ENCODE data around the gene ADAM21. TPM values are rescaled to one million over a fixed set of nuclear protein-coding genes. Genes with fewer than 3 reads are reported as not detected.

The ADAM21 gene
- total RNA-seq, 1 experiment from 2014 or later: not detected

GRCh38 chr14:70498191-70498590, 46.2 kb downstream of the ADAM21 start:
- Histone ChIP-seq H3K4me3 (ENCODE audit: low read depth, low read length) (no peak overlapping the region), H3K36me3 (ENCODE audit: control insufficient read depth, insufficient read depth, low read length) (no peaks in the 10 kb centered on the region), H3K27me3 (replicated peaks; ENCODE audit: control insufficient read depth, insufficient read depth, low read length) (no peaks in the 10 kb centered on the region), H3K9me3 (no peaks in the 10 kb centered on the region; the same call in 1 of the 2 replicates), H3K4me1 (no peaks in the 10 kb centered on the region)
- no peak for TF ChIP-seq CTCF (IDR thresholded peaks at IDR 0.05; ENCODE audit: insufficient read depth in 1 of 2, low read depth in 1 of 2, low read length in 1 of 2, severe bottlenecking in 1 of 2, unreplicated experiment in 1 of 2)
- POLR2A ChIA-PET: no interaction called here
- Mint-ChIP-seq H3K27me3 (ENCODE audit: insufficient read depth, unreplicated experiment) (peaks cover 3% of the 10 kb centered on the region), H3K4me1 (ENCODE audit: low read depth, unreplicated experiment) (no peaks in the 10 kb centered on the region), H3K9me3 (ENCODE audit: unreplicated experiment) (peaks cover 21% of the 10 kb centered on the region), H3K4me3 (ENCODE audit: unreplicated experiment) (no peak overlapping the region), H3K36me3 (ENCODE audit: insufficient read depth, unreplicated experiment) (no peaks in the 10 kb centered on the region), H3K27ac (ENCODE audit: unreplicated experiment) (no peak overlapping the region)
- CTCF ChIA-PET: no interaction called here
- BruUV-seq (replicated peaks): no TSS peak
- intact Hi-C loops (cut with micrococcal nuclease; ENCODE audit: unreplicated experiment): no loop called here
- DNase-seq: no peak

Other genes starting within 250 kb of the ADAM21 start
- 62.4 and 68.1 TPM in 2 replicates for gene COX16, start 92.5 kb upstream of the ADAM21 start, total RNA-seq (2022)
- gene SYNJ2BP, start 35.1 kb upstream of the ADAM21 start, total RNA-seq (2022): 27.5 and 27.7 TPM in 2 replicates
- gene ADAM20, start 82.8 kb downstream of the ADAM21 start, total RNA-seq (2022): 0.65 and 0.73 TPM in 2 replicates
- 48.0 and 55.5 TPM in 2 replicates for gene MED6, start 148.5 kb downstream of the ADAM21 start, total RNA-seq (2022)
- gene TTC9, start 189.7 kb downstream of the ADAM21 start, total RNA-seq (2022): 3.9 and 4.6 TPM in 2 replicates